GM19372 (cell line): ENCODE results near the gene MYO5B.
"Not testable (repeated sequence)": the region's sequence is repeated elsewhere in the genome, so short reads cannot be mapped to it uniquely, and the experiment has no call there.

Experiments
- ATAC-seq: cut with Tn5 transposase; IDR thresholded peaks from one replicate; pipeline ENCODE4 v1.9.1; 2021; ENCODE audit warnings: mild to moderate bottlenecking, low read depth, moderate library complexity; ENCODE audit not compliant: unreplicated experiment

Gene MYO5B

GRCh38 chr18:49898421-49898820, 296.5 kb downstream of the MYO5B start:
- ATAC-seq, result no peak

GRCh38 chr18:49894517-49895226, 300.3 kb downstream of the MYO5B start:
- no peak for ATAC-seq

- no peak for ATAC-seq
Measured at GRCh38 chr18:49893036-49893435, 301.9 kb downstream of the MYO5B start.

GRCh38 chr18:49892148-49892924, 302.6 kb downstream of the MYO5B start:
- ATAC-seq, result no peak

GRCh38 chr18:49890041-49890440, 304.9 kb downstream of the MYO5B start:
- ATAC-seq, result no peak

- not testable (repeated sequence) for ATAC-seq
Measured at GRCh38 chr18:49889552-49889951, 305.4 kb downstream of the MYO5B start.

GRCh38 chr18:49886891-49887764, 307.8 kb downstream of the MYO5B start:
- ATAC-seq, result no peak

- ATAC-seq, result no peak
Measured at GRCh38 chr18:49884959-49885358, 310.0 kb downstream of the MYO5B start.

- no peak for ATAC-seq
Measured at GRCh38 chr18:49884465-49884864, 310.5 kb downstream of the MYO5B start.

GRCh38 chr18:49880661-49881060, 314.3 kb downstream of the MYO5B start:
- ATAC-seq, result no peak

GRCh38 chr18:49879271-49879580, 315.7 kb downstream of the MYO5B start:
- no peak for ATAC-seq

- ATAC-seq, result no peak
Measured at GRCh38 chr18:49878567-49879270, 316.2 kb downstream of the MYO5B start.

GRCh38 chr18:49878015-49878414, 316.9 kb downstream of the MYO5B start:
- no peak for ATAC-seq

GRCh38 chr18:49876536-49876935, 318.4 kb downstream of the MYO5B start:
- no peak for ATAC-seq

- ATAC-seq, result no peak
Measured at GRCh38 chr18:49875783-49876182, 319.2 kb downstream of the MYO5B start.

- no peak for ATAC-seq
Measured at GRCh38 chr18:49875155-49875554, 319.8 kb downstream of the MYO5B start.

- ATAC-seq, result no peak
Measured at GRCh38 chr18:49874238-49874637, 320.7 kb downstream of the MYO5B start.

- ATAC-seq, result no peak
Measured at GRCh38 chr18:49869354-49869753, 325.6 kb downstream of the MYO5B start.

GRCh38 chr18:49866680-49867079, 328.3 kb downstream of the MYO5B start:
- ATAC-seq, result no peak

GRCh38 chr18:49865401-49865800, 329.5 kb downstream of the MYO5B start:
- ATAC-seq, result no peak
